Mucosa of rectum (tissue), 2 donors: ENCODE data around the gene ARHGAP4.

Source experiments
- H3K27ac ChIP-seq, 2 donors: one replicate each; pipeline ENCODE4 v1.7.0; 2013; ENCODE audit warnings: inconsistent platforms in 2 of 2, low read depth in 2 of 2, low read length in 2 of 2
- H3K27me3 ChIP-seq, 2 donors: one replicate each; pipeline ENCODE4 v1.7.0; 2013; ENCODE audit warnings: low read length in 2 of 2; ENCODE audit not compliant: control insufficient read depth in 2 of 2, insufficient read depth in 2 of 2
- H3K36me3 ChIP-seq, 2 donors: one replicate each; pipeline ENCODE4 v1.7.0; 2013; ENCODE audit warnings: low read length in 2 of 2; ENCODE audit not compliant: control insufficient read depth in 2 of 2, insufficient read depth in 2 of 2
- H3K4me1 ChIP-seq, 2 donors: one replicate each; pipeline ENCODE4 v1.7.0; 2013; ENCODE audit warnings: low read length in 2 of 2, mild to moderate bottlenecking in 1 of 2; ENCODE audit not compliant: control insufficient read depth in 2 of 2, insufficient read depth in 2 of 2
- H3K4me3 ChIP-seq, 2 donors: one replicate each; pipeline ENCODE4 v1.7.0; 2013; ENCODE audit warnings: low read length in 2 of 2
- H3K9ac ChIP-seq, 2 donors: one replicate each; pipeline ENCODE4 v1.7.0; 2013; ENCODE audit warnings: low read length in 2 of 2, low read depth in 1 of 2, mild to moderate bottlenecking in 1 of 2
- H3K9me3 ChIP-seq, 2 donors: one replicate each; pipeline ENCODE4 v1.7.0; 2013; ENCODE audit warnings: low read length in 2 of 2; ENCODE audit not compliant: control insufficient read depth in 2 of 2
- donor health status: healthy.
- donor health status: Normal muscosa, but diverticular disease.

ARHGAP4 gene

DNA sequence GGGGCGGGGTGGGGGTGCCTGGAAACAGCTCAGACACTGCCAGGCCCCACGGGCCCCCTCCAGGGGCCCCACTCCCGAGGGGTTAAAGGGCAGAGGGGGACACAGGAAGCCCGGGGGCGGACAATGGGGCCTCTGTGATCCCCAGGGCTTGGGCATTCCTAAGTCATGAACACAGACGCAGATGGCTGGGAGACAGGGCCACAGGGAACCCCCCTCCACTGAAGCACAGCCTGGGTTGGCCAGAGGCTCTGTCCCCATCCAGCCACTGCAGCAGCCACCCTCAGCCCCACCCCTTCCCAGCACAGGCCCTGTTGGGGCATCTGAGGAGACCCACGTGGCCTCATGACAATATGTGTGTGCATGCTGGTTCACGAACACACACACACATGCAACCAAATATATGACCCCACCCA lies 44.0 kb downstream of the ARHGAP4 start:
- no peaks in the 10 kb centered on the region for H3K9me3 ChIP-seq
- H3K27me3 ChIP-seq, result peaks cover 52 to 55% of the 10 kb centered on the region in 2 donors
- H3K4me3 ChIP-seq, result no peak overlapping the region
- H3K9ac ChIP-seq, result no peak overlapping the region
- H3K36me3 ChIP-seq, result no peaks in the 10 kb centered on the region
- no peaks in the 10 kb centered on the region for H3K4me1 ChIP-seq
- H3K27ac ChIP-seq, result no peak overlapping the region

DNA sequence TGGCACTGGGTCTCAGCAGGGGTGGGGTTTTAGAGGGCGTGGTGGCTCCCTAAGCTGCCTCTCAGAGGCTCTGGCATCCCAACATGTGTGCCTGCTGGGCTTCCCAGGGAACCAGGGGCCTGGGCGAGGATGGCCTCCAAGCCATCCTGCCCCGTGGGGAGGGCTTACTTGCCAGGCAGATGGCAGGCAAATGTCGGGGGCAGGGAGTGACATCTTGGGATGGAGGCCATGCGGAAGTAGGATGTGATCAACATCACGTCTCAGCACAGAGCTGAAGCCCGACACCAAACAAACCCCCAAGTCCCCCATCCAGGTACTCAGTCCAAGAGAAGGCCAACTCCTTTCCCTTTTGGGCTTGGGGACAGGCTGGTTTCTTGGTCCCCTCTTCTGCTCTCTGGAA lies 44.8 kb downstream of the ARHGAP4 start:
- Histone ChIP-seq H3K9me3 (no peaks in the 10 kb centered on the region), H3K36me3 (no peaks in the 10 kb centered on the region), H3K4me1 (no peaks in the 10 kb centered on the region), H3K27me3 (peaks cover 52 to 57% of the 10 kb centered on the region in 2 donors), H3K9ac (no peak overlapping the region), H3K27ac (no peak overlapping the region), H3K4me3 (no peak overlapping the region)

GRCh38 chrX:153880440-153880815 lies 45.6 kb downstream of the ARHGAP4 start:
- no peak overlapping the region for H3K27ac ChIP-seq
- H3K27me3 ChIP-seq, result peaks cover 52 to 59% of the 10 kb centered on the region in 2 donors
- no peaks in the 10 kb centered on the region for H3K9me3 ChIP-seq
- H3K36me3 ChIP-seq, result no peaks in the 10 kb centered on the region
- H3K9ac ChIP-seq, result no peak overlapping the region
- H3K4me3 ChIP-seq, result no peak overlapping the region
- H3K4me1 ChIP-seq, result no peaks in the 10 kb centered on the region

DNA sequence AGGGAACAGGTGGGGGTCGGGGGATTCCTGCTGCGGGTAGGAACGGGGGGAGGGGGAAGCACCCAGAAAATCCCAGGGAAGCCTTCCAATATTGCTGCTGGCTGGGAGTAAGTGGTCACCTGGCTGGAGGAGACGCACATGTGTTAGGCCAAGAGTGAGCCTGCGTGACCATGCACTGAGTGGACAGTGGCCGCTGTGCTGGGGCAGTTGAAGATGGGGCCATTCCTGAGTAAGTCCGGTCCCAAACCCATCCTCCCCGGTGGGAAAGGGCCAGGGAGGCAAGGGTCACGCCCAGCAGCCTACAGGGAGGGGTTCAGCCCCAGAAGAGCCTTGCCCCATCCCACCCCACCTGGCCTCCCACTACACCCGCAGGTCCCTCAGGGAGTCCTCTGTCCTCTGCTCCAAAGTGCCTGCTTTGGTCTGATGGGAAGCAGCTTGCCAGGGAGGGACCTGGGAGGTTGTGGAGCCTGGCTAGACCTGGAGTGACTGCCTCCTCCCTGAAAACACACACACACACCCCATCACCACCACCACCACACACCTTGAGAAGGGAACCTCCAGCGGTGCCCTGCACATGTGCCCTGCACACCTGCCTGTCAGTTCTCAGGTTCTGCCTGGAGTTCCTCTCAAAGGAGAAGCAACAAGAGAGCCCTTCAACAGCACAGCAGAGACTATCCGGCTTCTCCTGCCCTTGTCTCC lies 46.2 kb downstream of the ARHGAP4 start:
- Histone ChIP-seq H3K27me3 (peaks cover 46 to 54% of the 10 kb centered on the region in 2 donors), H3K4me1 (no peaks in the 10 kb centered on the region), H3K27ac (no peak overlapping the region), H3K36me3 (no peaks in the 10 kb centered on the region), H3K4me3 (no peak overlapping the region), H3K9me3 (no peaks in the 10 kb centered on the region), H3K9ac (no peak overlapping the region)

DNA sequence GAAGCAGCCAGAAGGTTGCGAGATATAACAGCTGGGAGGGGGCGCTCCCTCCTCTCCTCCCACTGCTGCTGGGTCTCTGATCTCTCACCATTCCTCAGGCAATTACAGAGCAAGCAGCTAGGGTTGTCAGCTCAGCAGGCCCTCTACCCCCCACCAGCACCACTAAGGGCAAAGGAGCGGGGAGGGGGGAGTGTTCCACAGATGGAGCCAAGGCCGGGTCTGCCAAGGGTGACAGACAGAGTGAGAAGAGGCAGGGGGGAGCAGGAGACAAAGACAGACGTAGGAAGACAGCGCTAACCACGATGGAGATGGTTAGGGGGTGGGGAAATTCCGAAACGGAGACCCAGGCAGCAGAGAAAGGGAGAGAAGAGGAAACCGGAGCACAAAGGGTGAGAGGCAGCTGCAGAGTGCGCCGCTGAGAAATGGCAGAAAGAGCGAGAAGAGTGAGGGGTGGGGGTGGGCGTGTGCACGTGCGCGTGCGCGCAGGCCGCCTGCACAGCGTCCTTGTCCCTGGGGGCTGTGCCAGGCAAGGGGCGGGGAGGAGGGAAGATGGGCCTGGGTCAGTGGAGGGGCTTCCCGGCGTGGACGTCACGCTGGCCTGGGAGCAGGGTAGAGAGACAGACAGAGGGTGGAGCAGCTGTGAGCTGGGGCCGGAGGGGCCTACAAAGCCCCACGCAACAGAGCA lies 47.0 kb downstream of the ARHGAP4 start:
- no peaks in the 10 kb centered on the region for H3K36me3 ChIP-seq
- H3K27ac ChIP-seq, result no peak overlapping the region
- H3K9ac ChIP-seq, result no peak overlapping the region
- H3K27me3 ChIP-seq, result peaks cover 40 to 50% of the 10 kb centered on the region in 2 donors
- no peaks in the 10 kb centered on the region for H3K9me3 ChIP-seq
- no peak overlapping the region for H3K4me3 ChIP-seq
- no peaks in the 10 kb centered on the region for H3K4me1 ChIP-seq

DNA sequence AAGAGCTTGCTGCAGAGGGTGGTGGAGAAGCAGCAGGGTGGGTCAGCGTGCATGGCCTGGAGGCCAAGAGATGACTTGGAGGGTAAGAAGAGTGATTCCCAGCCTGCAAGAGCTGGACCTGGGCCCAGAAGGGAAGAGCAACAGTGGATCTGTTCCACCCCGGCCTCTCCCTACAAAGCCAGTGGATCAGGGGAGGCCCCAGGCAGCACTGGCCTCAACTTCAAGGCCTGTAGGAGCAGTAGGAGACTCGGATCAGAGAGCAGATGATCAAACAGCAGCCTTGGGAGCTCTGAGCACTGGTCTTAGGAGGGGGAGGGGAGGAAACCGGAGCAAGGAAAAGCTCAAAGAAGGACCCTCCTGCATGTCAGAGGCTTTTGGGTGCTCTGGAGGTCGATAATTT lies 47.7 kb downstream of the ARHGAP4 start:
- H3K9ac ChIP-seq, result no peak overlapping the region
- no peak overlapping the region for H3K27ac ChIP-seq
- H3K4me3 ChIP-seq, result no peak overlapping the region
- peaks cover 33 to 45% of the 10 kb centered on the region in 2 donors for H3K27me3 ChIP-seq
- no peaks in the 10 kb centered on the region for H3K36me3 ChIP-seq
- no peaks in the 10 kb centered on the region for H3K4me1 ChIP-seq
- H3K9me3 ChIP-seq, result no peaks in the 10 kb centered on the region

GRCh38 chrX:153877571-153878261 lies 48.3 kb downstream of the ARHGAP4 start:
- Histone ChIP-seq H3K4me1 (no peaks in the 10 kb centered on the region), H3K9ac (no peak overlapping the region), H3K4me3 (no peak overlapping the region), H3K9me3 (no peaks in the 10 kb centered on the region), H3K36me3 (no peaks in the 10 kb centered on the region), H3K27me3 (peaks cover 35 to 45% of the 10 kb centered on the region in 2 donors), H3K27ac (no peak overlapping the region)

- Histone ChIP-seq H3K9me3 (no peaks in the 10 kb centered on the region), H3K27ac (no peak overlapping the region), H3K9ac (no peak overlapping the region), H3K4me1 (no peaks in the 10 kb centered on the region), H3K27me3 (peaks cover 20 to 34% of the 10 kb centered on the region in 2 donors), H3K4me3 (no peak overlapping the region), H3K36me3 (no peaks in the 10 kb centered on the region)
Measured at GRCh38 chrX:153876112-153876491, 50.0 kb downstream of the ARHGAP4 start.

DNA sequence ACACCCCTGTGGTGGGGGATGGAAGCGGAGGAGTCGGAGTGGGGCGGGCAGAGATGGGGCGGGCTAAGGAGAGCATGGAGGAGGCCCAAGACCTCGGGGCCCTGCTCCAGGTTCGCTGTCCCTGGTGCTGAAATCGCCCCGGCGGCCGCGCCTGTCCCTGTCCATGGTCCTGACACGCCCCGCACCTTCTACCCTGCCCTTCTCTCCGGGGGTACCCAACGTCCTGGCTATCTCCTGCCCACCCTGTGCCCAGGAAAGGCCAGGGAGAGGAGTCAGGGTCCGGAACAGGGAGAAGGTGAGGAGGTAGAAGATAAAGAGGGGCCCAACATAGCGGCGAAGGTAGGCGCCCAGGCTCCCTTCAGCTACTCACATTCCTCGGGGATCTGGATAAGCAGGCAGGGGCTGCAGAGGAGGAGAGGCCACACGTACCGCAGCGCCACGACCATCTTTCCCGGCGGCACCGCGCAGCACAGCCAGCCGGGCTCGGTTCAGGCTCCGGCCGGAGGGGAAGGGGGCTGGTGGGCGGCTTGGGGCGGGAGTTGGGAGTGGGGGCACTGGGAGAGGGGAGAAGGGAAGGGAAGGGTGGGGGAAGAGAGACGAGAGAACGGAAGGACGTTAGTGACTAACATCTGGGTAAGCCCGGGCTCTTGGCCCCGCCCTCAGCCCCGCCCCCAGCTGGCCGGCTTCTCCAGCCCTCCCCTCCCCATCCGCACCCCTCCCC lies 50.5 kb downstream of the ARHGAP4 start:
- H3K4me3 ChIP-seq, result no peak overlapping the region
- no peaks in the 10 kb centered on the region for H3K9me3 ChIP-seq
- peaks cover 19 to 29% of the 10 kb centered on the region in 2 donors for H3K27me3 ChIP-seq
- no peak overlapping the region for H3K27ac ChIP-seq
- no peak overlapping the region for H3K9ac ChIP-seq
- H3K4me1 ChIP-seq, result no peaks in the 10 kb centered on the region
- no peaks in the 10 kb centered on the region for H3K36me3 ChIP-seq
